H1 (cell line): ENCODE data around the gene ZNF836. TPM values are rescaled to one million over a fixed set of nuclear protein-coding genes. Genes with fewer than 3 reads are reported as not detected.

Source experiments
- RAD21 ChIP-seq, 2 experiments: IDR thresholded peaks in 1 of 2; conservative IDR thresholded peaks in 1 of 2; 2 replicates each; pipeline ENCODE4 v1.6.1; 2011; ENCODE audit warnings: low read depth in 2 of 2, low read length in 2 of 2, improper control_type of control experiment in 1 of 2, inconsistent platforms in 1 of 2, mild to moderate bottlenecking in 1 of 2, moderate library complexity in 1 of 2
- polyA plus RNA-seq, 7 experiments: library from polyadenylated mRNA; depleted of rRNA in 3 of 7; stranded (reverse) in 5 of 7; unstranded in 2 of 7; fragments of >200 nt in 5 of 7; fragments of 200-250 nt in 2 of 7; gene quantifications; 1 replicate in 5 of 7; 2 replicates in 1 of 7; 4 replicates in 1 of 7; pipeline versions ENCODE4 v1.2.1 to v1.2.3, GENCODE V29; 2011 to 2013; ENCODE audit warnings: missing spikeins in 2 of 7, mixed read lengths in 2 of 7
- total RNA-seq: library from RNA; stranded (reverse); fragmentation: NEBNext Ultra II Directional; extraction: Animal tissue kit (Norgen Biotek cat#: 25700); gene quantifications from 2 replicates; pipeline ENCODE4 v1.2.1, GENCODE V29; 2021

The ZNF836 gene
- total and polyA plus RNA-seq, 2 of the 8 experiments (the other 6 are each of a cell fraction or from before 2014, with no cell fraction given) = 5.6 to 27.2 TPM

DNA sequence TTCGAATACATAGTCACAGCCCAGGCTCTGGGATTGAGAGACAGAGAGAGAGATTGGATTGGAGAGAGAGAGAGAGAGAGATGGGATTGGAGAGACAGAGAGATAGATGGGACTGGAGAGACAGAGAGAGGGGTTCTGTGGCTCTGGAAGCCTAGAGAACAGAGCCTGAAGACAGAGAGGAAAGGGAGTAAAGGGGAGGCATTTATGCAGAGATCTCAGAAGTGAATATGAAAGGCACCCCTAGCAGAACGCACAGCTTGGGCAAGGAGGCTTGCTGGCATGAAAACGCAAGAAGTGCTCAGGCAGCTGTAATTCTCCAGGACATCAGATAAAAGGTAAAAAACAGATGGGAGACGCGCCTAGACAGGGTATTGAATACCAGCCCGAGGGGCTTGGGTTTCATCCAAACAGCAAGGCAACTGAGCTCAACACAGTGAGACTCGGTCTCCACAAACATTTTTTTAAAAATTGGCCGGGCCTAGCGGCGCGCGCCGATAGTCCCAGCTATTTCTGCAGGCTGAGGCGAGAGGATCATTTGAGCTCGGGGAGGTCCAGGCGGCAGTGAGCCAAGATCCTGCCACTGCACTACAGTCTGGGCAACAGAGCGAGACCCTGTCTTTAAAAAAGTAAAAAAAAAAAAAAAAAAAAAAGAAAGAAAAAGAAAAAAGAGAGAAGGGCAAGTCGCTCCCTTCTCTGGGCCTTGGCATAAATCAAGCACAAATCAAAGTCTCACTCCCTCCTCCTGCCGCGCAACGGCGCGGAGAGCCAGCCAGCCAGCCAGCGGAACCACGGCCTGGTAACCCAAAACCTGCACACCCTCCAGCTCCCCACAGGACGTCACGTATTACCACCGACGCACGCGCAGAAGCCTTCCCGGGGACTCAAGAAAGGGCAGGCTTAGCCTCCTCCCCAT lies 17.7 kb upstream of the ZNF836 start (continued):
- TF ChIP-seq RAD21 (IDR thresholded peaks at IDR 0.05 in 1 of 2, conservative IDR thresholded peaks at IDR 0.05 in 1 of 2; ENCODE audit: low read depth in 2 of 2, low read length in 2 of 2) = 0 out of 4 replicates have a peak, but pooled peaks of 1 of the 2 experiments have one; percentile 16
